Colonic mucosa (tissue), 4 donors: ENCODE data around the gene SNX10. TPM values are rescaled to one million over a fixed set of nuclear protein-coding genes. Genes with fewer than 3 reads are reported as not detected.
"Not testable (repeated sequence)": the region's sequence is repeated elsewhere in the genome, so short reads cannot be mapped to it uniquely, and the experiment has no call there.

Experiments used
- DNase-seq: peaks from one replicate; pipeline ENCODE4 v3.0.0-alpha.2; 2020
- H3K27ac ChIP-seq: fragments of 200-600 bp; one replicate; pipeline ENCODE4 v1.8.0; 2021
- H3K27me3 ChIP-seq: fragments of 200-600 bp; one replicate; pipeline ENCODE4 v1.8.0; 2021
- H3K36me3 ChIP-seq: fragments of 200-600 bp; one replicate; pipeline ENCODE4 v1.8.0; 2021
- H3K4me1 ChIP-seq: fragments of 200-600 bp; one replicate; pipeline ENCODE4 v1.8.0; 2021; ENCODE audit warnings: mild to moderate bottlenecking
- H3K4me3 ChIP-seq: fragments of 200-600 bp; one replicate; pipeline ENCODE4 v1.8.0; 2021
- H3K9ac ChIP-seq, 2 donors: one replicate each; pipeline ENCODE4 v1.7.0; 2013; ENCODE audit warnings: control low read depth in 2 of 2, low read depth in 2 of 2, low read length in 2 of 2
- H3K9me3 ChIP-seq: fragments of 200-600 bp; one replicate; pipeline ENCODE4 v1.8.0; 2021
- intact Hi-C: fragments of 100-400 bp; cut with DNase I; formaldehyde crosslinking; loops from one replicate; pipeline ENCODE4 v1.14.1; 2022
- total RNA-seq, 2 donors: library from RNA; stranded (reverse); fragmentation: NEBNext Ultra II Directional in 1 of 2; extraction: Animal tissue kit (Norgen Biotek cat#: 25700) in 1 of 2; gene quantifications; one replicate each; pipeline ENCODE4 v1.2.1, GENCODE V29; 2021
- TF ChIP-seq, protein P1 (sequence below): fragments of 200-600 bp; IDR thresholded peaks from one replicate; pipeline ENCODE4 v1.8.0; 2022; ENCODE audit warnings: antibody characterized with exemption, mild to moderate bottlenecking
- donor health status: healthy.
- donor health status: DM: no; HTN: no; CAD: no.
- donor health status: DM: no; HTN: no; CAD: no.

SNX10 gene
- total RNA-seq, 2 donors from 2014 or later, result 3.1 to 4.9 TPM

DNA sequence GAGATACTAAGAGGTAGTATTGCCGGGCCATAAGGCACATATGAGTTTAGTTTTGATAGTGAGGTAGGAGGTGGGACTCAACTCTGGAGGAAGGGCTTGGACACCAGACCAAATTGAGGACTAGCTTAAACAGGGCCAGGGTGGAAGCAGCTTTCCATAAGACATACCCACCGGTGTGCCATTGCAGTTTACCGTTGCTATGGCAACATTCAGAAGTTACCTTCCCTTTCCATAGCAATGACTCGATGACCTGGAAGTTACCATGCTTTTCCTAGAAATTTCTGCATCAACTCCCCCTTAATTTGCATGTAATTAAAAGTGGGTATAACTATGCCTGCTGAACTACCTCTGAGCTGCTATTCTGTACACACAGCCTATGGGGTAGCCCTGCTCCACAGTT is 10.9 kb upstream of the SNX10 start:
- intact Hi-C loops, result loop anchor here (10.0 kb wide), 1 partner anchor 84 kb away; no protein-coding TSS in a partner anchor
- TF ChIP-seq, protein P1, sequence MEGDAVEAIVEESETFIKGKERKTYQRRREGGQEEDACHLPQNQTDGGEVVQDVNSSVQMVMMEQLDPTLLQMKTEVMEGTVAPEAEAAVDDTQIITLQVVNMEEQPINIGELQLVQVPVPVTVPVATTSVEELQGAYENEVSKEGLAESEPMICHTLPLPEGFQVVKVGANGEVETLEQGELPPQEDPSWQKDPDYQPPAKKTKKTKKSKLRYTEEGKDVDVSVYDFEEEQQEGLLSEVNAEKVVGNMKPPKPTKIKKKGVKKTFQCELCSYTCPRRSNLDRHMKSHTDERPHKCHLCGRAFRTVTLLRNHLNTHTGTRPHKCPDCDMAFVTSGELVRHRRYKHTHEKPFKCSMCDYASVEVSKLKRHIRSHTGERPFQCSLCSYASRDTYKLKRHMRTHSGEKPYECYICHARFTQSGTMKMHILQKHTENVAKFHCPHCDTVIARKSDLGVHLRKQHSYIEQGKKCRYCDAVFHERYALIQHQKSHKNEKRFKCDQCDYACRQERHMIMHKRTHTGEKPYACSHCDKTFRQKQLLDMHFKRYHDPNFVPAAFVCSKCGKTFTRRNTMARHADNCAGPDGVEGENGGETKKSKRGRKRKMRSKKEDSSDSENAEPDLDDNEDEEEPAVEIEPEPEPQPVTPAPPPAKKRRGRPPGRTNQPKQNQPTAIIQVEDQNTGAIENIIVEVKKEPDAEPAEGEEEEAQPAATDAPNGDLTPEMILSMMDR, result no peak

DNA sequence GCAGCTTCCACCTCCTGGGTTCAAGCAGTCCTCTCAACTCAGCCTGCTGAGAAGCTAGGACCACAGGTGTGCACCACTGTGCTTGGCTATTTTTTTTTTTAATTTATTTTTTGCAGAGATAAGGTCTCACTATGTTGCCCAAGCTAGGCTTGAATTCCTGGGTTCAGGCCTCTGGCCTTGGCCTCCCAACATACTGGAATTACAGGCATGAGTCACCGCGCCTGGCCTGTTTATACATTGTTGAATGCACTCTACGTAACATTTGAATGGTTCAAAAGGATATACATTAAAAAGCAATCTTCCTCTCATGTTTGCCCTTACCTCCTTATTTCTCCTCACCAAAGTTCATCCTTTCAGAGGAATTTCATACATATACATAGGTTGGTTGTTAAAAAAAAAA is 7.2 kb upstream of the SNX10 start:
- no peaks in the 10 kb centered on the region for H3K27me3 ChIP-seq
- TF ChIP-seq, protein P1, result no peak
- no peaks in the 10 kb centered on the region for H3K4me1 ChIP-seq
- intact Hi-C loops, result loop anchor here (10.0 kb wide), 1 partner anchor 80 kb away; no protein-coding TSS in a partner anchor
- no peak for DNase-seq
- H3K4me3 ChIP-seq, result no peak overlapping the region
- H3K9me3 ChIP-seq, result no peaks in the 10 kb centered on the region
- no peaks in the 10 kb centered on the region for H3K36me3 ChIP-seq
- H3K9ac ChIP-seq, result no peak overlapping the region
- H3K27ac ChIP-seq, result no peak overlapping the region

More for the DNA sequence above, 10.9 kb upstream of the SNX10 start:
- Histone ChIP-seq H3K9ac (no peak overlapping the region), H3K4me1 (no peaks in the 10 kb centered on the region), H3K36me3 (no peaks in the 10 kb centered on the region), H3K4me3 (no peak overlapping the region), H3K27ac (no peak overlapping the region), H3K9me3 (no peaks in the 10 kb centered on the region), H3K27me3 (no peaks in the 10 kb centered on the region)
- no peak for DNase-seq

DNA sequence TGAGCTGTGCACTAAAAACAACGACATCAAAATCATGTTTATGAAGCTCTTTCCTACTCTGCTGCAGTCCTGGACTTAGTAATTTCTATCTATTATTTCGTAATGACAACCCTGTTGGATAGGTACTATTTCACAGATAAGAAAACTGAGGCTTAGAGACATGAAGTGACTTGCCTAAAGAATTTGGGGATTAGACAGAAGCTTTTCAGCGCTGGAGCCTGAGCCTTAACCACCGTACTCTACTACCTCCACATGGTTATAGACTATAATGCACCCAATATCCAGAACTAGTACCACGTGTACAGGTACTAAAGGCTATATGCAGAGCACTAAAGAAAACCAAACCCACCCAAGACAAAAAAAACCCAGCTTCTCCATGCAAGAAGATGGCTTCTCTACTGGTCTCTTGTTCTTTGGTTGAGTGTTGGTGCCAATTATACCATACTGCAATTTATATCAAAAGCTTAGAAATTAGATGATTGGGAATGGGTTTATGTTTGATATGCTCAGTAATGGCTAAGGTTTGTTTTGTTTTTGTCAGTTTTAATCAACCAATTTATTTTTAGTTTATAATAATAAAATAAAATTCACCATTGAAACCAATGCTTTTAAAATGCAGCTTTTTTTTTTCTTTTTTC is 6.5 kb upstream of the SNX10 start:
- intact Hi-C loops, result loop anchor here (10.0 kb wide), 1 partner anchor 80 kb away; no protein-coding TSS in a partner anchor
- H3K4me3 ChIP-seq, result no peak overlapping the region
- H3K9me3 ChIP-seq, result no peaks in the 10 kb centered on the region
- H3K27me3 ChIP-seq, result no peaks in the 10 kb centered on the region
- H3K9ac ChIP-seq, result no peak overlapping the region
- no peak for DNase-seq
- no peaks in the 10 kb centered on the region for H3K4me1 ChIP-seq
- H3K27ac ChIP-seq, result no peak overlapping the region
- TF ChIP-seq, protein P1, result no peak
- no peaks in the 10 kb centered on the region for H3K36me3 ChIP-seq

DNA sequence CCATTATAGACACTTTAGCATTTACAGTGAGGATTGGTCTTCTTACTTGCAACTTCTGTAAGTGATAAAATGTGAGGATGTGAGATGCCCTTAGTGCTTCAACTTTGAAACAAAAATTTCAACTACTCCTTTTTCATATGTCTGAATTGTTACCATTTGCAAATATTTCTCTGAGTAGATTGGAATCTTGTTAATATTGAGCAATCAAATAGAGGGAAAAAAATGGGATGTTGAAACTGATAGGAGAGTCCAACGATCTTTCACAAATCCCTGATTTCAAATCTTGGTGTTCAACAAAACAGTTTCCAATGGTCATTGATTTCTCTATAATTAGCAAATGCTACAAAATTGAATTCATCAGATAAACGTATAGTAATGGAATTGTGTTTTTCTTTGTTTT is 5.5 kb upstream of the SNX10 start:
- Histone ChIP-seq H3K36me3 (no peaks in the 10 kb centered on the region), H3K4me1 (no peaks in the 10 kb centered on the region), H3K4me3 (no peak overlapping the region), H3K9ac (no peak overlapping the region), H3K27ac (no peak overlapping the region), H3K27me3 (no peaks in the 10 kb centered on the region), H3K9me3 (no peaks in the 10 kb centered on the region)
- DNase-seq, result no peak
- TF ChIP-seq, protein P1, result no peak
- intact Hi-C loops, result loop anchor here (10.0 kb wide), 1 partner anchor 79 kb away; no protein-coding TSS in a partner anchor

- not testable (repeated sequence) for H3K27ac ChIP-seq, DNase-seq
Measured at GRCh38 chr7:26288126-26288525, 3.5 kb upstream of the SNX10 start.

GRCh38 chr7:26291251-26291650 is 411 bp upstream of the SNX10 start:
- Histone ChIP-seq H3K9me3 (no peaks in the 10 kb centered on the region), H3K36me3 (no peaks in the 10 kb centered on the region), H3K4me3 (peak overlapping the region; percentile 64), H3K4me1 (no peaks in the 10 kb centered on the region), H3K27me3 (no peaks in the 10 kb centered on the region), H3K27ac (no peak overlapping the region), H3K9ac (no peak overlapping the region)
- TF ChIP-seq, protein P1, result no peak
- DNase-seq, result no peak
- intact Hi-C loops, result no loop called here

More at GRCh38 chr7:26288126-26288525, 3.5 kb upstream of the SNX10 start:
- H3K4me1 ChIP-seq, H3K27me3 ChIP-seq, H3K4me3 ChIP-seq, H3K36me3 ChIP-seq, H3K9me3 ChIP-seq, H3K9ac ChIP-seq: not testable (repeated sequence)
- intact Hi-C loops, result loop anchor here (10.0 kb wide), 1 partner anchor 77 kb away; no protein-coding TSS in a partner anchor
